Astrocyte of the cerebellum (primary cell): ENCODE measurements around the gene IRS1.

Source experiments
- DNase-seq: peaks from one replicate; pipeline ENCODE4 v3.0.0-alpha.2; 2011; ENCODE audit warnings: low read depth
- H3K4me3 ChIP-seq: 2 replicates; pipeline ENCODE4 v1.5.1; 2011; ENCODE audit warnings: mild to moderate bottlenecking, low read depth, low read length, moderate library complexity
- CTCF ChIP-seq: IDR thresholded peaks from 2 replicates; pipeline ENCODE4 v1.5.1; 2012; ENCODE audit warnings: low read length, low read depth, moderate library complexity, mild to moderate bottlenecking; ENCODE audit errors: missing control alignments
- in situ Hi-C: cut with HindIII; loops from 2 replicates; pipeline ENCODE4 v1.10.0; 2017; ENCODE audit warnings: low sequenced_read_pairs

Gene IRS1

DNA sequence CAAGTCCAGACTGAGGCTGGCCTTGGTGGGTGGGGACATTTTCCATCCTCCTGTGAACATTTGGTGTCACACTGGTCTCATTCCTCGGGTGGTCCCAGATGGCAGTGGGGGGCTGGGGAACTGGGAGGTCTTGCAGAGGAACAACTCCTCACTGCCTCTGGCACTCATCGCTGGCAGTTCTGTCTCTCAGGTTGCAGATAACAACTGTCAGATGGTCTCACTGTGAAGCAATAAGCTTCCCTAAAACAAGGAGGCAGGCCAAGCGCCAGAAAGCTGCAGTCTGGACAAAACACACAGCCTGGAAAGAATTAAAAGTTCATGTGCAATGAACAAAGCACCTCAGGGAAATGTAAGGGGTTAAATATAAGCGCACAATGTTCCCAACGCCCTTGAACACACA, 78.1 kb downstream of the IRS1 start:
- no peak overlapping the region for H3K4me3 ChIP-seq
- no peak for TF ChIP-seq CTCF
- in situ Hi-C loops: no loop called here
- DNase-seq: no peak

DNA sequence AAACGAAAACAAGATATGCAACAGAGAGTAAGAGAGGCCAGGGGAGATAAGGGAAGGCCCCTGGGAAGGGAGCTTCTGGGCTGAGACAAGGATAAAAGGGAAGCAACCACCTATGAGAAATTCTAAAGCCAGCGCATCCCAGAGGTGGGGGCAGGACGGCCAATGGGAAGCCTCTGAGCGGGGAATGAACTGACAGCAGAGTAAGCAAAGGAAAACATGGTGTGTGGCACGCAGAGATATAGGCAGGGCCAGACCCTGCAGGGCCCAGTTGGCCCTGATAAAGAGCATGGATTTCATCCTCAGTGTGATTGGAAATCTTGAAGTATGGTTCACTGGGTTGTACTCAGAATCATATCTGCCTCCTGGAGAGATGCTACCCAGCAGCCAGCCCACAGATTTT, 78.7 kb downstream of the IRS1 start:
- H3K4me3 ChIP-seq: no peak overlapping the region
- in situ Hi-C loops: no loop called here
- DNase-seq: no peak
- no peak for TF ChIP-seq CTCF

DNA sequence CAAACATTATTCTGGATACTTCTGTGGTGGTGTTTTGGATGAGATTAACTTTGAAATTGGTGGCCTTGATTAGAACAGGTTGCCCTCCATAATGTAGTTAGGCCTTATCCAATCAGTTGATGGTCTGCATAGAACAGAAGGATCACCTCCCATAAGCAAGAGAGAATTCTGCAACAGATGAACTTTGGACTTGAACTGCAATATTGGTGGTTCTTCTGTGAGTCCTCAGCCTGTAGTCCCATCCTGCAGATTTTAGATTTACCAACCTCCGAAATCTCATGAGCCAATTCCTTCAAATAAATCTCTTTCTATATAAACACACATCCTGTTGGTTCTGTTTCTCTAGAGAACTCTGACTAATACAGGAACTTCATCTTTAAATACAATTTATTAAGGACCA, 81.9 kb downstream of the IRS1 start:
- TF ChIP-seq CTCF: no peak
- in situ Hi-C loops: no loop called here
- no peak for DNase-seq
- H3K4me3 ChIP-seq: no peak overlapping the region

GRCh38 chr2:226716126-226716525, 83.5 kb downstream of the IRS1 start:
- in situ Hi-C loops: no loop called here
- DNase-seq: no peak
- no peak for TF ChIP-seq CTCF
- no peak overlapping the region for H3K4me3 ChIP-seq

- no peak overlapping the region for H3K4me3 ChIP-seq
- TF ChIP-seq CTCF: no peak
- in situ Hi-C loops: no loop called here
- DNase-seq: no peak
Observed at GRCh38 chr2:226715347-226715990, 84.2 kb downstream of the IRS1 start.

DNA sequence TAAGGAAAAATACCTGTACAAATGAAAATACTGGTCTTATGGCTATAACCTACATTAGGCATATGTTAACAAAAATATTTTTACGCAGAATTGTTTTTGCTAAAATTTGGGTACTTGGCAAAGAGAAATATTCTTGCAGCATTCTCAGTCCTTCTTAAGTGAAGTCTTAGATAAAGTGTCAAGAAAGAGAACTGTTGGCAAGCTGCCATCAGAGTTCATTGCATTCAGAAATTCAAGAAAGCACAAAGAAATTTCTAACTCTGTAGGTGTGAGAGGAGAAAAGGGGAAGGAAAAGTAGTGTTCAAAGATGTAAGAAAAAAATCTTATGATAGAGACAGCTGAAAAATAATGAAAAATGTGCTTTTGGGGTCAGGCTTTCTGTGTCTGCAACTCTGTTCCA, 86.7 kb downstream of the IRS1 start:
- in situ Hi-C loops: no loop called here
- no peak for DNase-seq
- TF ChIP-seq CTCF: no peak
- no peak overlapping the region for H3K4me3 ChIP-seq
